ENCODE measurements around the gene AP3D1. TPM values are rescaled to one million over a fixed set of nuclear protein-coding genes. Genes with fewer than 3 reads are reported as not detected.
"Not testable (repeated sequence)": the region's sequence is repeated elsewhere in the genome, so short reads cannot be mapped to it uniquely, and the experiment has no call there.

The AP3D1 gene
- total RNA-seq, 3 donors from 2014 or later = 91.9 to 109 (median 108) TPM

- ATAC-seq (no peak), DNase-seq (no peak)
- H3K36me3 Mint-ChIP-seq (ENCODE audit: insufficient read depth) = peaks cover 48% of the 10 kb centered on the region
- peaks cover 4% of the 10 kb centered on the region for H3K4me1 Mint-ChIP-seq (ENCODE audit: low read depth)
- H3K27me3 Mint-ChIP-seq (ENCODE audit: low read depth) = no peaks in the 10 kb centered on the region
- H3K4me3 Mint-ChIP-seq = no peak overlapping the region
- no peaks in the 10 kb centered on the region for H3K9me3 Mint-ChIP-seq
These were observed 42.9 kb downstream of the AP3D1 start for GRCh38 chr19:2108251-2109016.

GRCh38 chr19:2103045-2103707 lies 48.2 kb downstream of the AP3D1 start:
- Mint-ChIP-seq H3K36me3 (ENCODE audit: insufficient read depth) (peaks cover 43% of the 10 kb centered on the region), H3K9me3 (no peaks in the 10 kb centered on the region), H3K4me1 (ENCODE audit: low read depth) (no peaks in the 10 kb centered on the region)

GRCh38 chr19:2101417-2102335 lies 49.7 kb downstream of the AP3D1 start:
- Mint-ChIP-seq H3K9me3 (no peaks in the 10 kb centered on the region), H3K4me3 (no peak overlapping the region), H3K36me3 (ENCODE audit: insufficient read depth) (peaks cover 33% of the 10 kb centered on the region), H3K4me1 (ENCODE audit: low read depth) (peaks cover 8% of the 10 kb centered on the region), H3K27me3 (ENCODE audit: low read depth) (no peaks in the 10 kb centered on the region)
- DNase-seq (no peak), ATAC-seq (no peak)

More at GRCh38 chr19:2103045-2103707, 48.2 kb downstream of the AP3D1 start:
- DNase-seq (no peak), ATAC-seq (no peak)
- H3K4me3 Mint-ChIP-seq = no peak overlapping the region
- no peaks in the 10 kb centered on the region for H3K27me3 Mint-ChIP-seq (ENCODE audit: low read depth)

GRCh38 chr19:2100719-2101061 lies 50.7 kb downstream of the AP3D1 start:
- Mint-ChIP-seq H3K9me3 (no peaks in the 10 kb centered on the region), H3K36me3 (ENCODE audit: insufficient read depth) (peaks cover 25% of the 10 kb centered on the region)

GRCh38 chr19:2099937-2100718 lies 51.2 kb downstream of the AP3D1 start:
- peaks cover 9% of the 10 kb centered on the region for H3K4me1 Mint-ChIP-seq (ENCODE audit: low read depth)
- ATAC-seq (no peak), DNase-seq (no peak)
- peaks cover 19% of the 10 kb centered on the region for H3K36me3 Mint-ChIP-seq (ENCODE audit: insufficient read depth)
- no peaks in the 10 kb centered on the region for H3K9me3 Mint-ChIP-seq
- no peaks in the 10 kb centered on the region for H3K27me3 Mint-ChIP-seq (ENCODE audit: low read depth)
- H3K4me3 Mint-ChIP-seq = no peak overlapping the region

More at GRCh38 chr19:2100719-2101061, 50.7 kb downstream of the AP3D1 start:
- Mint-ChIP-seq H3K27me3 (ENCODE audit: low read depth) (no peaks in the 10 kb centered on the region), H3K4me1 (ENCODE audit: low read depth) (peaks cover 8% of the 10 kb centered on the region), H3K4me3 (no peak overlapping the region)
- DNase-seq (no peak), ATAC-seq (no peak)

- no peaks in the 10 kb centered on the region for H3K9me3 Mint-ChIP-seq
These were observed 52.3 kb downstream of the AP3D1 start for GRCh38 chr19:2099054-2099501.

GRCh38 chr19:2097886-2098327 lies 53.5 kb downstream of the AP3D1 start:
- ATAC-seq (no peak), DNase-seq (no peak)
- H3K27me3 Mint-ChIP-seq (ENCODE audit: low read depth) = no peaks in the 10 kb centered on the region
- H3K36me3 Mint-ChIP-seq (ENCODE audit: insufficient read depth) = peaks cover 9% of the 10 kb centered on the region
- H3K9me3 Mint-ChIP-seq = no peaks in the 10 kb centered on the region
- peaks cover 28% of the 10 kb centered on the region for H3K4me1 Mint-ChIP-seq (ENCODE audit: low read depth)
- H3K4me3 Mint-ChIP-seq = peak overlapping the region; percentile 81

More at GRCh38 chr19:2099054-2099501, 52.3 kb downstream of the AP3D1 start:
- DNase-seq = no peak
- Mint-ChIP-seq H3K4me1 (ENCODE audit: low read depth) (peaks cover 19% of the 10 kb centered on the region), H3K27me3 (ENCODE audit: low read depth) (no peaks in the 10 kb centered on the region), H3K36me3 (ENCODE audit: insufficient read depth) (peaks cover 13% of the 10 kb centered on the region), H3K4me3 (no peak overlapping the region)
- no peak for ATAC-seq

- Mint-ChIP-seq H3K4me3 (peak overlapping the region; percentile 81), H3K9me3 (no peaks in the 10 kb centered on the region), H3K36me3 (ENCODE audit: insufficient read depth) (peaks cover 9% of the 10 kb centered on the region), H3K4me1 (ENCODE audit: low read depth) (peaks cover 31% of the 10 kb centered on the region), H3K27me3 (ENCODE audit: low read depth) (no peaks in the 10 kb centered on the region)
- DNase-seq (peak; percentile 64), ATAC-seq (peak; percentile 7 to 10)
These were observed 54.0 kb downstream of the AP3D1 start for GRCh38 chr19:2097203-2097885.

- Mint-ChIP-seq H3K36me3 (ENCODE audit: insufficient read depth) (peaks cover 4% of the 10 kb centered on the region), H3K27me3 (ENCODE audit: low read depth) (no peaks in the 10 kb centered on the region), H3K4me1 (ENCODE audit: low read depth) (peaks cover 34% of the 10 kb centered on the region), H3K4me3 (peak within 1 kb of the TSS; percentile 96), H3K9me3 (no peaks in the 10 kb centered on the region)
- peak; percentile 85 for ATAC-seq
- peak; percentile 100 for DNase-seq
These were observed 54.7 kb downstream of the AP3D1 start, which contains the start of gene IZUMO4 for GRCh38 chr19:2096480-2097202. TSS of gene IZUMO4 (plus strand) at chr19:2096915. CDS start at chr19:2096946, 31 bp downstream.

GRCh38 chr19:2096034-2096479 lies 55.3 kb downstream of the AP3D1 start, which contains the start of gene MOB3A:
TSS of gene MOB3A (minus strand) at chr19:2096326. CDS start at chr19:2078560, 17,766 bp downstream.
- Mint-ChIP-seq H3K4me3 (peak within 1 kb of the TSS; percentile 96), H3K36me3 (ENCODE audit: insufficient read depth) (peaks cover 4% of the 10 kb centered on the region), H3K4me1 (ENCODE audit: low read depth) (peaks cover 35% of the 10 kb centered on the region), H3K27me3 (ENCODE audit: low read depth) (no peaks in the 10 kb centered on the region), H3K9me3 (no peaks in the 10 kb centered on the region)
- DNase-seq (peak; percentile 81), ATAC-seq (peak; percentile 62 to 63)

- not testable (repeated sequence) for H3K27me3 Mint-ChIP-seq (ENCODE audit: low read depth); DNase-seq; H3K9me3 Mint-ChIP-seq; H3K36me3 Mint-ChIP-seq (ENCODE audit: insufficient read depth); H3K4me3 Mint-ChIP-seq; ATAC-seq
- peaks cover 70% of the 10 kb centered on the region for H3K4me1 Mint-ChIP-seq (ENCODE audit: low read depth)
These were observed 59.3 kb downstream of the AP3D1 start for GRCh38 chr19:2091926-2092525.

GRCh38 chr19:2089727-2090053 lies 61.7 kb downstream of the AP3D1 start:
- DNase-seq (no peak), ATAC-seq (no peak)
- Mint-ChIP-seq H3K4me1 (ENCODE audit: low read depth) (peaks cover 77% of the 10 kb centered on the region), H3K36me3 (ENCODE audit: insufficient read depth) (peaks cover 6% of the 10 kb centered on the region), H3K27me3 (ENCODE audit: low read depth) (no peaks in the 10 kb centered on the region), H3K9me3 (no peaks in the 10 kb centered on the region), H3K4me3 (peak overlapping the region; percentile 68)

Measured in activated T-cell treated with anti-CD3 and anti-CD28 coated beads, Interleukin-2, amount 50 U/mL, for 4 hours (primary cell).